GM12878 (cell line): ENCODE measurements around the gene KLF3. TPM values are rescaled to one million over a fixed set of nuclear protein-coding genes. Genes with fewer than 3 reads are reported as not detected.

Experiments
- ATAC-seq: fragments of 200-7000 bp; cut with Tn5 transposase; 3 replicates; pipeline ENCODE4 v1.9.1; 2020; ENCODE audit warnings: mild to moderate bottlenecking, moderate library complexity
- BruUV-seq: library from RNA; stranded (reverse); fragments of 400-500 nt; replicated peaks from 2 replicates; lab custom pipeline; 2021; lab: Mats Ljungman, UMichigan
- CTCF ChIA-PET: fragments of 300-600 bp; sonication (Branson Sonifier 250); formaldehyde crosslinking; extraction: SDS; loops from one replicate; lab custom pipeline; 2021; ENCODE audit warnings: inconsistent platforms; lab: Yijun Ruan, JAX
- POLR2A ChIA-PET: fragments of 350-600 bp; formaldehyde crosslinking; extraction: SDS; loops from one replicate; lab custom pipeline; 2021; ENCODE audit warnings: inconsistent platforms; lab: Charles Lee
- RAD21 ChIA-PET: fragments of 300-600 bp; sonication (Branson Sonifier 250); formaldehyde crosslinking; loops from one replicate; lab custom pipeline; 2023; ENCODE audit warnings: antibody characterized with exemption; ENCODE audit not compliant: unreplicated experiment; lab: Charles Lee
- SMC1A ChIA-PET: fragments of 300-600 bp; sonication (Branson Sonifier 250); formaldehyde crosslinking; loops from one replicate; lab custom pipeline; 2023; ENCODE audit not compliant: unreplicated experiment, uncharacterized antibody; lab: Charles Lee
- DNase-seq: peaks from one replicate; pipeline ENCODE4 v3.0.0-alpha.2; 2011; ENCODE audit warnings: low read depth, low spot score
- FAIRE-seq: peaks from 3 replicates; lab custom pipeline; 2011; peaks lifted over from hg19 to GRCh38; lab: Jason Lieb, UNC
- H2AFZ ChIP-seq: 2 replicates; pipeline ENCODE4 v1.6.0; 2011; ENCODE audit warnings: low read depth, low read length, control low read depth; ENCODE audit not compliant: control insufficient read depth
- H3K27ac ChIP-seq: 2 replicates; pipeline ENCODE4 v1.5.1; 2011; ENCODE audit warnings: control low read depth; ENCODE audit not compliant: control insufficient read depth, insufficient read depth
- H3K27me3 ChIP-seq, 2 experiments: replicated peaks in 1 of 2; 2 replicates each; pipeline versions ENCODE4 v1.6.0 to v1.6.1; 2011; ENCODE audit warnings: low read length in 1 of 2; ENCODE audit not compliant: control insufficient read depth in 2 of 2, insufficient read depth in 2 of 2
- H3K36me3 ChIP-seq, 2 experiments: 2 replicates each; pipeline ENCODE4 v1.5.1; 2011; ENCODE audit warnings: low read length in 1 of 2; ENCODE audit not compliant: control insufficient read depth in 2 of 2, insufficient read depth in 2 of 2
- H3K4me1 ChIP-seq: 2 replicates; pipeline ENCODE4 v1.6.1; 2011; ENCODE audit warnings: mild to moderate bottlenecking, low read length, moderate library complexity, mixed read lengths; ENCODE audit not compliant: control insufficient read depth, insufficient read depth
- H3K4me2 ChIP-seq: 2 replicates; pipeline ENCODE4 v1.6.0; 2011; ENCODE audit warnings: control low read depth; ENCODE audit not compliant: control insufficient read depth, insufficient read depth
- H3K4me3 ChIP-seq: fragments of 200-600 bp; sonication (generic); 2 replicates; pipeline ENCODE4 v1.5.1; 2016
- H3K79me2 ChIP-seq: 2 replicates; pipeline ENCODE4 v1.6.0; 2011; ENCODE audit warnings: low read length; ENCODE audit not compliant: control insufficient read depth, insufficient read depth
- H3K9ac ChIP-seq: 2 replicates; pipeline ENCODE4 v1.8.0; 2011; ENCODE audit warnings: low read length, control low read depth, mixed read lengths; ENCODE audit not compliant: control insufficient read depth, insufficient read depth
- H3K9me3 ChIP-seq: replicated peaks from 3 replicates; pipeline ENCODE4 v1.5.1; 2011; ENCODE audit warnings: mild to moderate bottlenecking, low read length; ENCODE audit not compliant: control insufficient read depth, insufficient read depth
- H4K20me1 ChIP-seq: 2 replicates; pipeline ENCODE4 v1.6.0; 2011; ENCODE audit not compliant: control insufficient read depth, insufficient read depth
- BMI1 ChIP-seq: fragments of 450-650 bp; IDR thresholded peaks from 2 replicates; pipeline ENCODE4 v1.6.1; 2016; ENCODE audit warnings: mild to moderate bottlenecking, moderate library complexity, borderline replicate concordance
- CHD1 ChIP-seq: IDR thresholded peaks from 2 replicates; pipeline ENCODE4 v1.6.1; 2012; ENCODE audit warnings: low read depth, low read length, improper control_type of control experiment
- CHD4 ChIP-seq: fragments of 200-600 bp; sonication (generic); IDR thresholded peaks from 2 replicates; pipeline ENCODE4 v1.6.1; 2016; ENCODE audit warnings: mild to moderate bottlenecking
- FOXM1 ChIP-seq: IDR thresholded peaks from 2 replicates; pipeline ENCODE4 v1.6.1; 2012; ENCODE audit warnings: low read depth, mild to moderate bottlenecking, inconsistent platforms, low read length, moderate library complexity
- GATAD2B ChIP-seq: fragments of 450-650 bp; conservative IDR thresholded peaks from 2 replicates; pipeline ENCODE4 v1.6.1; 2017; ENCODE audit warnings: low read depth, mild to moderate bottlenecking, moderate library complexity
- HCFC1 ChIP-seq: fragments of 150-350 bp; IDR thresholded peaks from 2 replicates; pipeline ENCODE4 v1.6.1; 2014; ENCODE audit warnings: low read length
- IKZF1 ChIP-seq: fragments of 450-650 bp; conservative IDR thresholded peaks from 2 replicates; pipeline ENCODE4 v1.6.1; 2017; ENCODE audit warnings: antibody characterized with exemption, mild to moderate bottlenecking
- KLF5 ChIP-seq: fragments of 450-650 bp; IDR thresholded peaks from 2 replicates; pipeline ENCODE4 v1.6.1; 2014; ENCODE audit warnings: mild to moderate bottlenecking; ENCODE audit not compliant: partially characterized antibody
- MYC ChIP-seq: IDR thresholded peaks from 2 replicates; pipeline ENCODE4 v1.6.1; 2011; ENCODE audit warnings: mild to moderate bottlenecking, low read length, moderate library complexity, inconsistent platforms; ENCODE audit not compliant: insufficient read depth, insufficient replicate concordance, insufficient read length, severe bottlenecking
- NBN ChIP-seq: fragments of 450-650 bp; IDR thresholded peaks from 2 replicates; pipeline ENCODE4 v1.6.1; 2016
- NR2F1 ChIP-seq: fragments of 450-650 bp; conservative IDR thresholded peaks from 2 replicates; pipeline ENCODE4 v1.6.1; 2017; ENCODE audit warnings: mild to moderate bottlenecking
- SMARCA5 ChIP-seq: fragments of 450-650 bp; IDR thresholded peaks from 2 replicates; pipeline ENCODE4 v1.6.1; 2017; ENCODE audit warnings: mild to moderate bottlenecking
- SRF ChIP-seq, 2 experiments: IDR thresholded peaks; 2 replicates each; pipeline ENCODE4 v1.6.1; 2011; ENCODE audit warnings: low read depth in 2 of 2, low read length in 2 of 2, mild to moderate bottlenecking in 1 of 2, moderate library complexity in 1 of 2
- ZNF622 ChIP-seq: fragments of 450-650 bp; IDR thresholded peaks from 2 replicates; pipeline ENCODE4 v1.6.1; 2017; ENCODE audit warnings: mild to moderate bottlenecking, inconsistent platforms
- ZSCAN29 ChIP-seq: fragments of 450-650 bp; IDR thresholded peaks from 2 replicates; pipeline ENCODE4 v1.6.1; 2017; ENCODE audit warnings: mild to moderate bottlenecking, moderate library complexity
- ZZZ3 ChIP-seq: IDR thresholded peaks from 2 replicates; pipeline ENCODE4 v1.6.1; 2011; ENCODE audit warnings: low read depth; ENCODE audit not compliant: control insufficient read depth, insufficient read length
- WGBS: methylation state at CpG from one replicate; pipeline ENCODE4 v1.1.6; 2016; ENCODE audit warnings: low lambda C conversion rate; ENCODE audit not compliant: insufficient replicate concordance, insufficient coverage; ENCODE audit errors: missing lambda C conversion rate; 5-methylcytosine and 5-hydroxymethylcytosine counted together
- in situ Hi-C: fragments of 300-500 bp; cut with MboI; formaldehyde crosslinking; loops from 9 replicates; pipeline ENCODE4 v1.14.3; 2018; ENCODE audit warnings: mixed read lengths
- intact Hi-C: fragments of 100-400 bp; cut with micrococcal nuclease; formaldehyde crosslinking; loops from one replicate; pipeline ENCODE4 v1.14.2; 2022; ENCODE audit not compliant: unreplicated experiment
- polyA plus RNA-seq, 11 experiments: library from polyadenylated mRNA; depleted of rRNA in 4 of 11; unstranded in 6 of 11; stranded (reverse) in 5 of 11; fragments of >200 nt; fragmentation: Nextera tagmentation in 4 of 11; fragmentation: Illumina TruSeq in 1 of 11; extraction: Ambion mirVana in 4 of 11; extraction: Trizol in 1 of 11; gene quantifications; 1 replicate in 1 of 11; 2 replicates in 10 of 11; pipeline versions ENCODE4 v1.2.1 to v1.2.3, GENCODE V29; 2011 to 2016; ENCODE audit warnings: inconsistent platforms in 2 of 11, missing spikeins in 2 of 11, low read depth in 1 of 11
- total RNA-seq, 4 experiments: library from RNA; depleted of rRNA in 3 of 4; stranded (reverse); fragments of >200 nt in 3 of 4; fragmentation: Illumina TruSeq in 1 of 4; extraction: Trizol in 1 of 4; gene quantifications; 2 replicates each; pipeline versions ENCODE4 v1.2.1 to v1.2.3, GENCODE V29; 2013 to 2021
- TF ChIP-seq, protein P1 (sequence below): fragments of 450-650 bp; IDR thresholded peaks from 2 replicates; pipeline ENCODE4 v1.6.1; 2016; ENCODE audit warnings: mild to moderate bottlenecking
- TF ChIP-seq, protein P2 (sequence below): fragments of 450-650 bp; IDR thresholded peaks from 2 replicates; pipeline ENCODE4 v1.6.1; 2018; ENCODE audit warnings: borderline replicate concordance, mild to moderate bottlenecking; ENCODE audit not compliant: partially characterized antibody
- TF ChIP-seq, protein P3 (sequence below): fragments of 450-650 bp; IDR thresholded peaks from 2 replicates; pipeline ENCODE4 v1.6.1; 2017; ENCODE audit warnings: antibody characterized with exemption, mild to moderate bottlenecking, moderate library complexity

KLF3 gene
- total and polyA plus RNA-seq, 10 of the 15 experiments (the other 5 are each of a cell fraction or from before 2014, with no cell fraction given), result 1.4 to 5.8 (median 2.1) TPM

DNA sequence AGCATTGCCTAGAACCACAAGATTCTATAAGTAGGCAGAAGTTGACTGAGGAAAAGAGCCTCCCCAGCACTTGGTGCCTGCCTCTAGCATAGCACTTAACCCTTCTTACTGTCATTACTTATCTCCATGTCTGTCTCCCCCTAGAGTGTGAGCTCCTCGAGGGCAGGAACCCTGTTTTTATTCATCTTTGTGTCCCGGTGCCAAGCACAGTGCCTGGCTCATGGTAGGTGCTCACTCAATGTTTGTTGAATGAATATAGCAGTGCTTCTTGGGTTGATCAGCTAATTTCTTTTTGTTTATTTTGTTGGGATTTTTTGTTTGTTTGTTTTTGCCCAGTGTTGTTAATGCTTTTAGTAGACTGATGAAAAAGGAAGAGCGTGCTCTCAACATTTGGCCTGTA is 30.3 kb downstream of the KLF3 start:
- FAIRE-seq, result no peak
- in situ Hi-C loops, result no loop called here

More for the DNA sequence above, 30.3 kb downstream of the KLF3 start:
- Histone ChIP-seq H2AFZ (no peak overlapping the region), H3K79me2 (no peaks in the 10 kb centered on the region), H3K9ac (no peak overlapping the region), H3K4me2 (no peak overlapping the region), H3K4me1 (no peaks in the 10 kb centered on the region), H3K36me3 (peaks cover 0 to 23% of the 10 kb centered on the region in 2 experiments; a peak in 2 of 4 replicates), H3K4me3 (no peak overlapping the region), H3K27me3 (no peaks in the 10 kb centered on the region), H3K27ac (no peak overlapping the region), H4K20me1 (no peaks in the 10 kb centered on the region), H3K9me3 (no peaks in the 10 kb centered on the region)
- RAD21 ChIA-PET, result no interaction called here
- no peak for TF ChIP-seq ZSCAN29
- no peak for TF ChIP-seq SRF (IDR thresholded peaks at IDR 0.05; ENCODE audit: low read depth in 2 of 2, low read length in 2 of 2)
- TF ChIP-seq NR2F1, result no peak
- TF ChIP-seq BMI1, result no peak
- TF ChIP-seq SMARCA5, result no peak
- no peak for TF ChIP-seq GATAD2B
- TF ChIP-seq FOXM1, result no peak
- TF ChIP-seq, protein P1, sequence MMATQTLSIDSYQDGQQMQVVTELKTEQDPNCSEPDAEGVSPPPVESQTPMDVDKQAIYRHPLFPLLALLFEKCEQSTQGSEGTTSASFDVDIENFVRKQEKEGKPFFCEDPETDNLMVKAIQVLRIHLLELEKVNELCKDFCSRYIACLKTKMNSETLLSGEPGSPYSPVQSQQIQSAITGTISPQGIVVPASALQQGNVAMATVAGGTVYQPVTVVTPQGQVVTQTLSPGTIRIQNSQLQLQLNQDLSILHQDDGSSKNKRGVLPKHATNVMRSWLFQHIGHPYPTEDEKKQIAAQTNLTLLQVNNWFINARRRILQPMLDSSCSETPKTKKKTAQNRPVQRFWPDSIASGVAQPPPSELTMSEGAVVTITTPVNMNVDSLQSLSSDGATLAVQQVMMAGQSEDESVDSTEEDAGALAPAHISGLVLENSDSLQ, result no peak
- no peak for TF ChIP-seq CHD1
- no peak for TF ChIP-seq ZZZ3
- no peak for TF ChIP-seq ZNF622
- TF ChIP-seq CHD4, result no peak
- TF ChIP-seq IKZF1, result no peak
- TF ChIP-seq, protein P2, sequence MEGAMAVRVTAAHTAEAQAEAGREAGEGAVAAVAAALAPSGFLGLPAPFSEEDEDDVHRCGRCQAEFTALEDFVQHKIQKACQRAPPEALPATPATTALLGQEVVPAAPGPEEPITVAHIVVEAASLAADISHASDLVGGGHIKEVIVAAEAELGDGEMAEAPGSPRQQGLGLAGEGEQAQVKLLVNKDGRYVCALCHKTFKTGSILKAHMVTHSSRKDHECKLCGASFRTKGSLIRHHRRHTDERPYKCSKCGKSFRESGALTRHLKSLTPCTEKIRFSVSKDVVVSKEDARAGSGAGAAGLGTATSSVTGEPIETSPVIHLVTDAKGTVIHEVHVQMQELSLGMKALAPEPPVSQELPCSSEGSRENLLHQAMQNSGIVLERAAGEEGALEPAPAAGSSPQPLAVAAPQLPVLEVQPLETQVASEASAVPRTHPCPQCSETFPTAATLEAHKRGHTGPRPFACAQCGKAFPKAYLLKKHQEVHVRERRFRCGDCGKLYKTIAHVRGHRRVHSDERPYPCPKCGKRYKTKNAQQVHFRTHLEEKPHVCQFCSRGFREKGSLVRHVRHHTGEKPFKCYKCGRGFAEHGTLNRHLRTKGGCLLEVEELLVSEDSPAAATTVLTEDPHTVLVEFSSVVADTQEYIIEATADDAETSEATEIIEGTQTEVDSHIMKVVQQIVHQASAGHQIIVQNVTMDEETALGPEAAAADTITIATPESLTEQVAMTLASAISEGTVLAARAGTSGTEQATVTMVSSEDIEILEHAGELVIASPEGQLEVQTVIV, result no peak
- TF ChIP-seq, protein P3, sequence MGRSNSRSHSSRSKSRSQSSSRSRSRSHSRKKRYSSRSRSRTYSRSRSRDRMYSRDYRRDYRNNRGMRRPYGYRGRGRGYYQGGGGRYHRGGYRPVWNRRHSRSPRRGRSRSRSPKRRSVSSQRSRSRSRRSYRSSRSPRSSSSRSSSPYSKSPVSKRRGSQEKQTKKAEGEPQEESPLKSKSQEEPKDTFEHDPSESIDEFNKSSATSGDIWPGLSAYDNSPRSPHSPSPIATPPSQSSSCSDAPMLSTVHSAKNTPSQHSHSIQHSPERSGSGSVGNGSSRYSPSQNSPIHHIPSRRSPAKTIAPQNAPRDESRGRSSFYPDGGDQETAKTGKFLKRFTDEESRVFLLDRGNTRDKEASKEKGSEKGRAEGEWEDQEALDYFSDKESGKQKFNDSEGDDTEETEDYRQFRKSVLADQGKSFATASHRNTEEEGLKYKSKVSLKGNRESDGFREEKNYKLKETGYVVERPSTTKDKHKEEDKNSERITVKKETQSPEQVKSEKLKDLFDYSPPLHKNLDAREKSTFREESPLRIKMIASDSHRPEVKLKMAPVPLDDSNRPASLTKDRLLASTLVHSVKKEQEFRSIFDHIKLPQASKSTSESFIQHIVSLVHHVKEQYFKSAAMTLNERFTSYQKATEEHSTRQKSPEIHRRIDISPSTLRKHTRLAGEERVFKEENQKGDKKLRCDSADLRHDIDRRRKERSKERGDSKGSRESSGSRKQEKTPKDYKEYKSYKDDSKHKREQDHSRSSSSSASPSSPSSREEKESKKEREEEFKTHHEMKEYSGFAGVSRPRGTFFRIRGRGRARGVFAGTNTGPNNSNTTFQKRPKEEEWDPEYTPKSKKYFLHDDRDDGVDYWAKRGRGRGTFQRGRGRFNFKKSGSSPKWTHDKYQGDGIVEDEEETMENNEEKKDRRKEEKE, result no peak
- no peak for TF ChIP-seq NBN
- no peak for TF ChIP-seq MYC
- TF ChIP-seq KLF5, result no peak
- no peak for TF ChIP-seq HCFC1
- SMC1A ChIA-PET, result no interaction called here
- no peak for ATAC-seq
- CTCF ChIA-PET, result interaction anchor here (0.7 kb wide), 1 partner anchor 515 kb away, joined by 3 read pairs; no protein-coding TSS in a partner anchor
- POLR2A ChIA-PET, result interaction anchor here (0.6 kb wide), 1 partner anchor 284 kb away, joined by 4 read pairs; no protein-coding TSS in a partner anchor
- 67% methylated on average over 3 of the region's 3 CpGs for WGBS
- intact Hi-C loops, result no loop called here
- BruUV-seq, result no TSS peak
- no peak for DNase-seq
